HL-60 (cell line): ENCODE measurements around the gene PARD6B.

Source experiments
- CTCF ChIP-seq: IDR thresholded peaks from one replicate; pipeline ENCODE4 v1.5.1; 2011; ENCODE audit warnings: low read length, control low read depth, inconsistent platforms; ENCODE audit not compliant: insufficient read depth
- POLR2AphosphoS5 ChIP-seq: IDR thresholded peaks from 2 replicates; pipeline ENCODE4 v1.6.1; 2012; ENCODE audit warnings: low read depth
- SPI1 ChIP-seq: IDR thresholded peaks from 2 replicates; pipeline ENCODE4 v1.6.1; 2012; ENCODE audit warnings: low read depth, mild to moderate bottlenecking, borderline replicate concordance
- TF ChIP-seq, protein P1 (sequence below): IDR thresholded peaks from 2 replicates; pipeline ENCODE4 v1.6.1; 2012; ENCODE audit warnings: low read depth; ENCODE audit not compliant: insufficient replicate concordance

DNA sequence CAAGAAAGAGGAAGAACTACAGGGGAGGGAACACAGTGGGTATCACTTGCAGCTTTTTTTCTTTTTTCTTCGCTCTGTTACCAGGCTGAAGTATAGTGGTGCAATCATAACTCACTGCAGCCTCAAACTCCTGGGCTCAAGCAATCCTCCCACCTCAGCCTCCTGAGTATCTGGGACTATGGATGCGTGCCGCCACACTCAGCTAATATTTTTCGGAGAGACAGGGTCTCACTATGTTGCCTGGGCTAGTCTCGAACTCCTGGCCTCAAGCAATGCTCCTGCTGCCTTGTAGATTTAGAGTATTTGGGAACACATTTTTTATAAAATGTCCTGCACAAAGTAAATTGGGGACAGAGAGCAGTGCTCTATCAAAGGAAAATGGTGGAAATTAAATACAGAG is 28.3 kb downstream of the PARD6B start:
- TF ChIP-seq, protein P1, sequence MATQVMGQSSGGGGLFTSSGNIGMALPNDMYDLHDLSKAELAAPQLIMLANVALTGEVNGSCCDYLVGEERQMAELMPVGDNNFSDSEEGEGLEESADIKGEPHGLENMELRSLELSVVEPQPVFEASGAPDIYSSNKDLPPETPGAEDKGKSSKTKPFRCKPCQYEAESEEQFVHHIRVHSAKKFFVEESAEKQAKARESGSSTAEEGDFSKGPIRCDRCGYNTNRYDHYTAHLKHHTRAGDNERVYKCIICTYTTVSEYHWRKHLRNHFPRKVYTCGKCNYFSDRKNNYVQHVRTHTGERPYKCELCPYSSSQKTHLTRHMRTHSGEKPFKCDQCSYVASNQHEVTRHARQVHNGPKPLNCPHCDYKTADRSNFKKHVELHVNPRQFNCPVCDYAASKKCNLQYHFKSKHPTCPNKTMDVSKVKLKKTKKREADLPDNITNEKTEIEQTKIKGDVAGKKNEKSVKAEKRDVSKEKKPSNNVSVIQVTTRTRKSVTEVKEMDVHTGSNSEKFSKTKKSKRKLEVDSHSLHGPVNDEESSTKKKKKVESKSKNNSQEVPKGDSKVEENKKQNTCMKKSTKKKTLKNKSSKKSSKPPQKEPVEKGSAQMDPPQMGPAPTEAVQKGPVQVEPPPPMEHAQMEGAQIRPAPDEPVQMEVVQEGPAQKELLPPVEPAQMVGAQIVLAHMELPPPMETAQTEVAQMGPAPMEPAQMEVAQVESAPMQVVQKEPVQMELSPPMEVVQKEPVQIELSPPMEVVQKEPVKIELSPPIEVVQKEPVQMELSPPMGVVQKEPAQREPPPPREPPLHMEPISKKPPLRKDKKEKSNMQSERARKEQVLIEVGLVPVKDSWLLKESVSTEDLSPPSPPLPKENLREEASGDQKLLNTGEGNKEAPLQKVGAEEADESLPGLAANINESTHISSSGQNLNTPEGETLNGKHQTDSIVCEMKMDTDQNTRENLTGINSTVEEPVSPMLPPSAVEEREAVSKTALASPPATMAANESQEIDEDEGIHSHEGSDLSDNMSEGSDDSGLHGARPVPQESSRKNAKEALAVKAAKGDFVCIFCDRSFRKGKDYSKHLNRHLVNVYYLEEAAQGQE, result no peak
- no peak for TF ChIP-seq CTCF
- TF ChIP-seq POLR2AphosphoS5, result no peak
- peak; percentile 34; the same call in 1 of the 2 replicates for TF ChIP-seq SPI1
